Breast epithelium (tissue), 3 donors: Measurements from ENCODE around the gene TTC39A.

Source experiments
- POLR2AphosphoS5 ChIP-seq, 3 donors: sonication (generic); formaldehyde crosslinking; IDR thresholded peaks; one replicate each; pipeline ENCODE4 v1.6.1; 2017; ENCODE audit warnings: antibody characterized with exemption in 3 of 3
- TF ChIP-seq, protein P1 (sequence below), 3 donors: fragments of 450-650 bp; IDR thresholded peaks; one replicate each; pipeline ENCODE4 v1.5.1; 2016 to 2017; ENCODE audit warnings: antibody characterized with exemption in 3 of 3, mild to moderate bottlenecking in 3 of 3, moderate library complexity in 3 of 3

DNA sequence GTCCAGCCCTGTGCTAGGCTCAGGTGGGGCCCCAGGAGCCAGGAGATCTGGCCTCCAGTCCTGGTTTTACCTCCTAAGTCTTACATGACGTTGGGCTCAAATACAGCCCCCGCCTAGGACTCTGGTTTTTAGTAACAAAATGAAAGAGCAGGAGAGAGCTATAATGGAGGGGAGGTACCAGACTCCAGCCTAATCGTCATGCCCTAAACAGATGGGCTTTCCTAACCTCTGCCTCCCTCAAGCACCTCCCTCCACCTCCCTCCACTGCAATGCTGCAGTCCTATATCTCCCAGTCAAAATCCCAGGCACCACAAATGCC lies 28.6 kb downstream of the TTC39A start:
- TF ChIP-seq, protein P1, sequence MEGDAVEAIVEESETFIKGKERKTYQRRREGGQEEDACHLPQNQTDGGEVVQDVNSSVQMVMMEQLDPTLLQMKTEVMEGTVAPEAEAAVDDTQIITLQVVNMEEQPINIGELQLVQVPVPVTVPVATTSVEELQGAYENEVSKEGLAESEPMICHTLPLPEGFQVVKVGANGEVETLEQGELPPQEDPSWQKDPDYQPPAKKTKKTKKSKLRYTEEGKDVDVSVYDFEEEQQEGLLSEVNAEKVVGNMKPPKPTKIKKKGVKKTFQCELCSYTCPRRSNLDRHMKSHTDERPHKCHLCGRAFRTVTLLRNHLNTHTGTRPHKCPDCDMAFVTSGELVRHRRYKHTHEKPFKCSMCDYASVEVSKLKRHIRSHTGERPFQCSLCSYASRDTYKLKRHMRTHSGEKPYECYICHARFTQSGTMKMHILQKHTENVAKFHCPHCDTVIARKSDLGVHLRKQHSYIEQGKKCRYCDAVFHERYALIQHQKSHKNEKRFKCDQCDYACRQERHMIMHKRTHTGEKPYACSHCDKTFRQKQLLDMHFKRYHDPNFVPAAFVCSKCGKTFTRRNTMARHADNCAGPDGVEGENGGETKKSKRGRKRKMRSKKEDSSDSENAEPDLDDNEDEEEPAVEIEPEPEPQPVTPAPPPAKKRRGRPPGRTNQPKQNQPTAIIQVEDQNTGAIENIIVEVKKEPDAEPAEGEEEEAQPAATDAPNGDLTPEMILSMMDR (IDR thresholded peaks at IDR 0.05): no peak
- no peak for TF ChIP-seq POLR2AphosphoS5 (IDR thresholded peaks at IDR 0.05)
